Measurements from ENCODE around the gene FAF1.

Gene FAF1

GRCh38 chr1:50656931-50657330, 303.1 kb downstream of the FAF1 start:
- Histone ChIP-seq H3K27me3 (ENCODE audit: insufficient read depth, low read depth, severe bottlenecking) (no peaks in the 10 kb centered on the region), H3K4me3 (ENCODE audit: low read depth, low read length) (no peak overlapping the region), H3K9me3 (ENCODE audit: severe bottlenecking) (no peaks in the 10 kb centered on the region), H3K36me3 (no peaks in the 10 kb centered on the region; the same call in 1 of the 2 replicates), H3K27ac (no peak overlapping the region)
- DNase-seq, result no peak
- TF ChIP-seq CTCF (IDR thresholded peaks at IDR 0.05; ENCODE audit: low read depth, low read length), result no peak

- no peak for DNase-seq
- H3K4me3 ChIP-seq (ENCODE audit: low read depth, low read length), result no peak overlapping the region
- H3K9me3 ChIP-seq (ENCODE audit: severe bottlenecking), result no peaks in the 10 kb centered on the region
These were observed 308.4 kb downstream of the FAF1 start for GRCh38 chr1:50651476-50652263.

GRCh38 chr1:50646526-50646925, 313.5 kb downstream of the FAF1 start:
- TF ChIP-seq CTCF (IDR thresholded peaks at IDR 0.05; ENCODE audit: low read depth, low read length), result no peak
- Histone ChIP-seq H3K27ac (no peak overlapping the region), H3K27me3 (ENCODE audit: insufficient read depth, low read depth, severe bottlenecking) (no peaks in the 10 kb centered on the region), H3K9me3 (ENCODE audit: severe bottlenecking) (no peaks in the 10 kb centered on the region), H3K36me3 (peaks cover 6% of the 10 kb centered on the region), H3K4me3 (ENCODE audit: low read depth, low read length) (no peak overlapping the region)
- no peak for DNase-seq

More at GRCh38 chr1:50651476-50652263, 308.4 kb downstream of the FAF1 start:
- no peak for TF ChIP-seq CTCF (IDR thresholded peaks at IDR 0.05; ENCODE audit: low read depth, low read length)
- Histone ChIP-seq H3K27ac (no peak overlapping the region), H3K36me3 (no peaks in the 10 kb centered on the region; the same call in none of the 2 replicates), H3K27me3 (ENCODE audit: insufficient read depth, low read depth, severe bottlenecking) (no peaks in the 10 kb centered on the region)

GRCh38 chr1:50645139-50645538, 314.9 kb downstream of the FAF1 start:
- TF ChIP-seq CTCF (IDR thresholded peaks at IDR 0.05; ENCODE audit: low read depth, low read length), result no peak
- no peak overlapping the region for H3K4me3 ChIP-seq (ENCODE audit: low read depth, low read length)
- no peaks in the 10 kb centered on the region for H3K9me3 ChIP-seq (ENCODE audit: severe bottlenecking)

GRCh38 chr1:50644447-50645105, 315.5 kb downstream of the FAF1 start:
- H3K27ac ChIP-seq, result no peak overlapping the region
- H3K4me3 ChIP-seq (ENCODE audit: low read depth, low read length), result no peak overlapping the region
- peaks cover 6% of the 10 kb centered on the region for H3K36me3 ChIP-seq
- TF ChIP-seq CTCF (IDR thresholded peaks at IDR 0.05; ENCODE audit: low read depth, low read length), result no peak
- H3K9me3 ChIP-seq (ENCODE audit: severe bottlenecking), result no peaks in the 10 kb centered on the region
- H3K27me3 ChIP-seq (ENCODE audit: insufficient read depth, low read depth, severe bottlenecking), result no peaks in the 10 kb centered on the region
- DNase-seq, result no peak

More at GRCh38 chr1:50645139-50645538, 314.9 kb downstream of the FAF1 start:
- H3K36me3 ChIP-seq, result peaks cover 6% of the 10 kb centered on the region
- no peak overlapping the region for H3K27ac ChIP-seq
- DNase-seq, result no peak
- no peaks in the 10 kb centered on the region for H3K27me3 ChIP-seq (ENCODE audit: insufficient read depth, low read depth, severe bottlenecking)
